HG02852 (cell line): ENCODE results near the gene KISS1R.

Experiments
- ATAC-seq: cut with Tn5 transposase; IDR thresholded peaks from one replicate; pipeline ENCODE4 v1.9.1; 2021; ENCODE audit warnings: mild to moderate bottlenecking, moderate library complexity; ENCODE audit not compliant: unreplicated experiment

The KISS1R gene

DNA sequence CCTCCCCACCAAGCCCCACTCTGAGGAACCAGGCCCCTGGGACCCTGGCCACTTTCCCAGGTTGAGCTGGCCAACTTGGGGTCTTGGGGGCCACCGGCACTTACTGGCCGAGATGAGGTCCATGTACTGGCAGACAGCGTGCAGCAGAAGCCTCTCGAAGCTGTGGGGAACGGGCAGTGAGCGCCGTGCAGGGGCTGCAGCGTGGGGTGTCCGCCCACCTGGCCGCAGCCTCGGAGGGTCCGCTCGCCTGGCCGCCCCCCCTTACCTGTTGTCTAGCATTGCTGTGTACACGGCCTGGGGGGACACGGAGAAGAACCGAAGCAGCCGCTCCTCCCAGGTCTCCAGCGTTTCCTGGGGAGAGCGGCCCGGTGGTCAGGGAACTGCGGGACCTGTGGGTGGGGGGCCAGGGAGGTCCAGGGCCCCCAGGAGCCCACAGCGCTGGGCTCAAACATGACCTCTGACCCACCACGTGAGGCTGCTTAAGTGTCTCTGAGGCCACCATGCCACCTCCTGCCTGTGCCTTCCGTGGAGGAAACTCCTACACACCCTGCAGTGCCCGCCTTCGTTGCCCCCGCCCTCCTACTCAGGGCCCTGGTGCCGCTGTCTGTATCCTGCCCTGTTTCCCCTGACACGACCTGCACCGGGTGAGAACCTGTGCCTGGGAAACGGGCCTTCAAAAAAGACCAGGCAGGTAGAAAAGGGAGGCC is 17.6 kb upstream of the KISS1R start:
- ATAC-seq: no peak

DNA sequence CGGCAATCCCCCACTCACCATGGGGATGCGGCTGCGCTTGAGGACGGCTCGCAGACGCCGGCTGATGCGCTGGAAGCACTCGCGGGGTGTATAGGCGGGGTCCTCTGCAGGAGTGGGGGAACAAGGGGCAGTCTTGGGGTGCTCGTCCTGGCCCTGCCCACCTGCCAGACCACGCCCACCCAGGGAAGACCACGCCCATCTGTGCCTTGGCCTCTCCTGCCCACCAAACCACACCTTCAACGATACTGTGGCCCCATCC is 17.2 kb upstream of the KISS1R start:
- ATAC-seq: no peak

DNA sequence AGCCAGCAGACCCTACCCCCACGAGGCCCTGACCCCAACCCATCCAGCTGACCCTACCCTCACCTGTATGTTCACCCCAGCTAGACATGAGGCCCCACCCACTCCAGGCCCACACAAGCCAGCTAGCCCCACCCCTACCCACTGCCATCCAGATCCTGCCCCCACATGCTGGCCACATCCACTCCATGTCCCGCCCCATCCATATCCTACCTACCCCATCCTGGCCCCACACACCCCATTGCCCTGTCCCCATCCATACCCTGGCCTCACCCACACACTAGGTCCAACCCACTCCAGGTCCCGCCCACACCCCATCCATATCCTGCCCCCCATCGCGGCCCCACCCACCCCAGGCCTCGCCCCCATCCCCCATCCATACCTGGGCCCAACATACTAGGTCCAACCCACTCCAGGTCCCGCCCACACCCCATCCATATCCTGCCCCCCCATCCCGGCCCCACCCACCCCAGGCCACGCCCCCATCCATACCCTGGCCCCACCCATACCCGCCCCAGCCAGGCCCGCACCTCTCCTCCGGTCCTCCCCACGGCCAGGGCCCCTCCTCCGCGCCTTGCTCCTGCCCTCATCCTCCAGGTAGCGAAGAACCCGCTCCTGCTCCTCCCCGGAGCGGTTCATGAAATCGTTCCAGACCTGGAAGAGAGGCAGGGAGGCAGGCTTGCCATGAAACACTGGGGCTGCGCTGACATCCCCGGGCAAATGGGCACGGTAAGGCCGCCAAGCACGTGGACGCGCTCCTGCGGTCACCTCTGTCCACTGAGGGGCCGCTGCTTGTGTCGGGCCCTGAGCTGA is 16.6 kb upstream of the KISS1R start:
- no peak for ATAC-seq

DNA sequence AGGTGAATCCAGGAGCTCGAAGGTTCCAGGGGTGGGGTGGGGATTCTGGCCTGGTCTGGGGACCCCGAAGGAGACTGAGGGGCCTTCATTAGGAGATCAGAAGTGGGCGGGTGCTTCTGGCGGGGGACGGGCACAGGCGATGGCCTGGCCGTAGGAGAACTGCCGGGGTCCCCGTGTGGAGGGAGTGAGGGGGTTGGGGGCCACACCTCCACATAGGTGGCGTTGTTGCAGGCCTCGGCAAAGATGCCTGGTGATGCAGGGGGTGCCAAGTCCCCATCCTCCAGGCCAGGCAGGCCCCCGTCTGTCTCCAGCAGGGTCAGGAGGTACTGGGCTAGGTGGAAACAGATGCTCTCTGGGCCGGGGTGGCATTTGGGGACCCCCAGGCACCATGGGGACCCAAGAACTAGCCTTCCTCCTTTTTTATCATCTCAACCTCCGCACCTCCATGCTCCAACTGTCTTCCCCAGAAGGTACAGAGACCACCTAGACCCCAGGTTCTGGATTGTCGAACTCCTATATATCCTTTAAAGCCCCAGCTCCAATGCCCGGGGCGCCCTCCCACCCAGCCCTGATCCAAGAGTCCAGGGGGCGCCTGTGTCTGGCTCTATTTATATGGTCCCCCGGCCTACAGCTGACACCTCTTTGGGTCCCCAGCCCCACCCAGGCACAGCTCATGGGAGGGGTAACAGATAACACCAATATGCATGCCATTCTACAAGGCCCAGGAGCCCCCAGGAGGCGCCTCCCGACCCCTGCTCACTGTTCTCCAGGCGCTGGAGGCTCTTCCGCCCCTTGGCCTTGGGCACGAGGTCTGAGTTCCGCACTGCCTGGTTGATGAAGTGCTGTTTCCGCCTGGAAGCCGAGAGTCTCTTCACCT is 15.7 kb upstream of the KISS1R start:
- ATAC-seq: no peak

DNA sequence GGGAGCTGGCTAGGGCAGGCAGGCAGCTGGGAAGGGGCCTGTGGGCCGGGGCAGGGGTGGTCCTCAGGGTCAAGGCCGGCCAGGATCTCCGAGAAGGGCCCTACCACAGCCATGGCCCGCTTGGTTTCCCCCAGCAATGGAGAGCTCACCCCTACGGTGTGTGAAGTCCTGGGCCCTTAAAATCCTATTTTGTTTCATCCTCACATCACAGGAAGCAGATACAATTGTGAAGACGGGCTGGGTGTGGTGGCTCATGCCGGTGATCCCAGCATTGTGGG is 15.1 kb upstream of the KISS1R start:
- ATAC-seq: no peak

DNA sequence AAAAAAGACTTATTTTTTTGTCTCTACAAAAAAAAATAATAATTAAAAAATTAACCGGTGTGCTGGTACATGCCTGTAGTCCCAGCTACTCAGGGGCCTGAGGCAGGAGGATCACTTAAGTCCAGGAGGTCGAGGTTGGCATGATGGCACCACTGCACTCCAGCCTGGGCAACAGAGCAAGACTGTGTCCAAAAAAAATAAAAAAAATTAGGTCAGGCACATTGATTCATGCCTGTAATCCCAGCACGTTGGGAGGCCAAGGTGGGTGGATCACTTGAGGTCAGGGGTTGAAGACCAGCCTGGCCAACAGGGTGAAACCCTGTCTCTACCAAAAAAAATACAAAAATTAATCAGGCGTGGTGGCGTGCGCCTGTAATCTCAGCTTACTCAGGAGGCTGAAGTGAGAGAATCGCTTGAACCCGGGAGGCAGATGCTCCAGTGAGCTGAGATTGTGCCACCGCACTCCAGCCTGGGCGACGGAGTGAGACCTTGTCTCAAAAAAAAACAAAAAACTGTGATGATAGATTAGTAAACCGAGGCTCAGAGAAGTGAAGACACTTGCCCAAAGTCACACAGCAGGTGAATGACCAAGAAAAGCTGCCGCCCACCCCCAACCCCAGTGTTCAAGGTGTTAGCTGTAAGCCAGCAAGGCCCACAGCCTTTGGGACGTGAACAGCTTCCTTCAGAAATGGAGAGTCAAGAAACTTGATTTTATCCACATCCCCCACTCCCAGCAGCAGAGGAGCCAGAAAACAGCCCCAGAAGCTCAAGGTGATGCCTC is 14.5 kb upstream of the KISS1R start:
- no peak for ATAC-seq

DNA sequence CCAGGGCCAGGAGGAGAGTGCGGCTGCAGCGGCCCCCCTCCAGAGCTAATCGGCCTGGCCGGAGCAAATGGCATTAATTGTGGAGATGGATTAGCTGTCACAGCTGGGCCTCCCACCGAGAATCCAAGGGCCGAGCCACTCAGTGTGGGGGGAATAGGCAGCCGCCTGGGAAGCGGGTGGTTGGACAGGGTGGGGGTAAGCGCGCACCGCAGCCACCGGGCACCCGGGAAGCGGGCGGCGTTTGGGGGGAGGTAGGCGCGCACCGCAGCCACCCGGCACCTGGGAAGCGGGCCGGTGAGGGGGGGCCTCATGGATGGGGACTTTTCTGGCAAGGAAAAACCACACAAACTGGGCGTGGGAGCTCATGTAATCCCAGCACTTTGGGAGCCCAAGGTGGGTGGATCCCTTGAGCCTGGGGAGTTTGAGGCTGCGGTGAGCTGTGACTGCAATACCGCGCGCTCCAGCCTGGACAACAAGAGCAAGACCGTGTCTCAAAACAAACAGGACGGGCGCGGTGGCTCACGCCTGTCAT is 13.8 kb upstream of the KISS1R start:
- no peak for ATAC-seq

DNA sequence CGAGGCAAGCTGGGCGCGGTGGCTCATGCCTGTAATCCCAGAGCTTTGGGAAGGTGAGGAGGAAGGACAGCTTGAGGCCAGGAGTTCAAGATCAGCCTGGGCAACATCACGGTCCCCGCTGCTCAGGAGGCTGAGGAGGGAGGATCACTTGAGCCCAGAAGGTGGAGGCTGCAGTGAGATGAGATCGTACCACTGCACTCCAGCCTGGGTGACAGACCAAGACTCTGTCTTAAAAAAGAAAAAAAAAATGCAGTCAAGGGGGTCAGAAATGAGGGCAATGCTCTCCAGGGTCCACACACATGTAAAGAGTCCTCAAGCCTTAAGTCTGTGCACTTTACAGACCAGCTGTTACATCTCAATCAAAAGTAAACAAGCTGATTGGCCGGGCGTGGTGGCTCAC is 12.6 kb upstream of the KISS1R start:
- no peak for ATAC-seq

DNA sequence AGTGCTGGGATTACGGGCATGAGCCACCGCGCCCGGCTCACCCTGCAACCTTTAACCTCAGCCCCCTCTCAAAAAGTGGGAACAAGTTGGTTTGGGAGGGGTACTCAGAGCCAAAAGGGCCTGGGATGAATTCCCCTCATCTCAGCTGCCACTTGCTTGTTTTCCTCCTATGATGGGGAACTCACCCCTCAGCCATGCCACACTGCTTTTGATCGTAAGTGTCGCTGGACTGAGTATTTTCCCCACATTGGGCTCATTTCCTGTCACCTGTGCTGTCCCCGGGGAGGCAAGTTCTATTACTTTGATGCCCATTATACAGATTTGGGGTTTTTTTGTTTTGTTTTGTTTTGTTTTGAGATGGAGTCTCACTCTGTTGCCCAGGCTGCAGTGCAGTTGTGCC is 10.7 kb upstream of the KISS1R start:
- no peak for ATAC-seq

DNA sequence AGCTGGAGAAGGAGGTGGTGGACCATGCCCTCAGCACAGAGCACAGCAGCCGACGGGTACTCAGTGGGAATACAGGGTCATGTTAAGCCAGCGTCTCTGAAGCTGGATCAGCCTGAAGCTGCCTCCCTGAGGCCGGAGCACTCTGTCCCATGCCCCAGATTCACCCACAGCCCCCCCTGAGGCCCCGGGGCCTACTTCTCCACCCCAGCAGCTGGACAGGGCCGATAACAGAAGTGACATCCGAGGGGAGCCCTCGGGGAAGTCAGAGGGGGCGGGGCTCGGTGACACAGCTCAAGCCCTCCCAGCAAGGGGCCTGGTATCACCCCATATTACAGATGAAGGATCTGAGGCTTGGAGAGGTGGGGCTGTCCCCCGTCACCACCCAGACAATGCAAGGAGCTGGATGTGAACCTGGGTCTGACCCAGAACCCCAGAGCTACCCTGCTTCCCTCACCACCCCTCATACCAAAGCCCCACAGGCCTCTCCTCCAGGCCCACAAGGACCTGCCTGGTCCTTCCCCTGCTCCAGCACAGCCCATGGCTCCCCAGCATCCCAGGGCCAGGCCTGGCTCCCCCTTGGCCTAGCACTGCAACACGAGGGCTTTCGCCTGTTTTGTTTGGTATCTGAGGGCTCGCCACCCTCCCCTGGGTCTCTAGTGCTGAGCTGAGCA is 9.8 kb upstream of the KISS1R start:
- no peak for ATAC-seq

DNA sequence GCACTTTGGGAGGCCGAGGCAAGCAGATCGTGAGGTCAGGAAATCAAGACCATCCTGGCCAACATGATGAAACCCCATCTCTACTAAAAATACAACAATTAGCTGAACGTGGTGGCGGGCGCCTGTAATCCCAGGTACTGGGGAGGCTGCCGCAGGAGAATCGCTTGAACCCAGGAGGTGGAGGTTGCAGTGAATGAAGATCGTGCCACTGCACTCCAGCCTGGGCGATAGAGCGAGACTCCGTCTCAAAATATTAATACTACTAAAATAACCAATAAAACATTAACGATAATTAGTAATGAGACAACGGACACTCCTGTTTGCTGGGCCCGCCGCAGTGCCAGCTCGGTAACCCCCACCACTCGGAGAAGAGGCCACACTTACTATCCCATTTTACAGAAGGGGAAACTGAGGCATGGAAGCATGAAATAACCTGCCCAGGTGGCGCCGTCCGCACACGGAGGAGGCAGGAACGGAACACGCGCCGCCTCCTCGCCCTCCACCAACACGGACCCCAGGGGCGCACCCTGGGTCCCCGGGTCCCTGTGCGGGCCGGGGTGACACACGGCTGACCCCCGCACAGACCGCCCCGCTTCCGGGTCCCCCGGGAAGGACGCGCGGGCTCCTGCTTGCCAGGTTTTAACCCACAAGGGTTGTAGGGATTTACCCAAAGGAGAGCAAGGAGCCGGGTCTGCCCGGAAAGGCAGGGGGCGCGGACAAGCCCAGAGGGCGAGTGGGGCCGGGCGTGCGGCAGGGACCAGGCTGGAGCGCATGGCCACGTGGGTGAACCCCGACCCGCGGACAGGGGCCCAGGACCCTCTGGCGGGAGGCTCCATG is 5.7 kb upstream of the KISS1R start:
- ATAC-seq: no peak

DNA sequence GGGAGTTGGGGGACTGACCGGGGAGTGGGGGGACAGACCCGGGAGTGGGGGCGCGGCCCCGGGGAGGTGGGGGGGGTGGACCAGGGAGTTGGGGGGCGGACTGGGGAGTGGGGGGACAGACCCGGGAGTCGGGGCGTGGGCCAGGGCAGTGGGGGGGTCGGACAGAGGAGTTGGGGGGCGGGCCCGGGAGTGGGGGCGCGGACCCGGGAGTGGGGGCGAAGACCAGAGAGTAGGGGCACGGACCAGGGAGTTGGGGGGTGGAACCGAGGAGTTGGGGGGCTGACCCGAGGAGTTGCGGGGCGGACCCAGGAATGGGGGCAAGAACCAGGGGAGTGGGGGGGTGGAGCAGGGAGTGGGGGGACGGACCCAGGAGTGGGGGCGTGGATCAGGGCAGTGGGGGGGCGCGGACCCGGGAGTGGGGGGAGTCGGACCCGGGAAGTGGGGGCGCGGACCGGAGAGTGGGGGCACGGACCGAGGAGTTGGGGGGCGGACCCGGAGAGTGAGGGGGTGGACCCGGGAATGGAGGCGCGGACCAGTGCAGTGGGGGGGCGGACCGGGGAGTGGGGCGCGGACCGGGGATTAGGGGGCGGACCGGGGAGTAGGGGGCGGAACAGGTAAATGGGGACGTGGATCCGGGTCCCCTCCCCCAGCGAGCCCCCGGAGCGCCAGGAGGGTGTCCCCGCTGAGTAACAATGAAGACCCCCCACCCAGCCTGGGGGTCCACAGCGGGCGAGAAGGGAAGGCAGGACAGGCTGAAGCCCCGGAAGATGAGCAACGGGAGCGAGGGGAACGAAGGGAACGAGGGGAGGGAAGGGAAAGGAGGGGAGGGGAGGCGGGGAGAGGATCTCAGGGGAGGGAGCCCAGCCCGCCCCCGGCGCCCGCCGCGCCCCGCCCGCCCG is 4.7 kb upstream of the KISS1R start:
- ATAC-seq: peak; percentile 6

DNA sequence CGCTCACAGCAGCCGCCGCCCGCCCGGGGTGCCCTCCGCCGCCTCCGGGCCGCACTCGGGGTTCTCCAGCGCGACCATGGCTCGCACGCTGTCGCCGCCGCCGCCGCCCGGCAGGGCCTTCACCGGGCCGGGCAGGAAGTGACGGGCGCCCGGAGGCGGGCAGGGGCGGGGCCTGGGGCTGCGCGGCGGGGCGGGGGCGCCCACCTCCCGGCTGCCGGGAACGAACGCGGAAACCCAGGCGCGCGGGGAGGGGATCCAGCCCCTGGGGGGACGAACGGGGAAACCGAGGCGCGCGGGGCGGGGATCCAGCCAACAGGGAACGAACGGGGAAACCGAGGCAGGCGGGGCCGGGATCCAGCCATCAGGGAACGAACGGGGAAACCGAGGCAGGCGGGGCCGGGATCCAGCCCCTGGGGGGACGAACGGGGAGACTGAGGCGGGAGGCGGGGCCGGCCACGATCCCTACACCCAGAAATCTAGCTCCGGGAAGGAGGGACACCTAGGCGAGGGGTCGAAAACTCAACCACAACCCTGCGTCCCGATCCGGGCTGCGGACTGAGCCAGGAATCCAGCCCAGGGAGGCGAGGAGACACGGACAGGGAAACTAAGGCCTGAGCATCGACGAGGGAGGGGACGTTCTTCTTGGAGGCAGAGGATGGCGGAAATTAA is 3.9 kb upstream of the KISS1R start, which contains the start of gene R3HDM4:
Gene R3HDM4 (minus strand): TSS at position 140 of the 669 bp plus-strand sequence. CDS start 62 bp downstream, at position 78.
- ATAC-seq: peak; percentile 51

DNA sequence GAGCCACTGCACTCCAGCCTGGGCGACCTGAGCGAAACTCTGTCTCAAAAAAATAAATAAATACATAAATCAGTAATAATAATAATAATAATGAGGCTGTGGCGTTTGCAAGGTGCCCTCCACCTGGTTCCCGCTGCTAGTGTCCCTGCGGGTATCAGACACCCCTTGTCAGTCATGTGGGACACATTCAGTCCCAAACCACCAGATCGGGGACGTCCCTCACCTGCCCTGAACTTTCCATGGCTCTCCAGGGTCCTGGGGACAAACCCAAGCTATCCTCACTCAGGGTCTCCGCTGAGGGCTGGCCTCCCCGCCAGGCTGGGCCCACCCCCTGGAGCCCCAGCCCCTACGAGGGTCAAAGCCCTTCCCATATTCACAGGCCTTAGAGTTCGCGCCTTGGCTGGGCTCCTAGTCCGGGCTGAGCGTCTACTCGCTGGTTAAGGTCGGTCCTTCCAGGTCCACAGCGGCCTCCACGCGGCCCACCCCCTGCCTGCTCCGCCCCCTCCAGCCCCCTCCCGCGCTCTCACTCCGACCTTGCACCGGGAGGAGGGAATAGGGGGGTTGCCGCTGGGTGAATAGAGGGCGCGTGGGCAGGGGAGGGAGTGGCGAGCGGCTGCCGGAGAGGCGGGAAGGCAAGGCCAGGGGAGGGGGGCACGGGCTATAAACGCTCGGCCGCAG is 349 bp upstream of the KISS1R start:
- no peak for ATAC-seq

DNA sequence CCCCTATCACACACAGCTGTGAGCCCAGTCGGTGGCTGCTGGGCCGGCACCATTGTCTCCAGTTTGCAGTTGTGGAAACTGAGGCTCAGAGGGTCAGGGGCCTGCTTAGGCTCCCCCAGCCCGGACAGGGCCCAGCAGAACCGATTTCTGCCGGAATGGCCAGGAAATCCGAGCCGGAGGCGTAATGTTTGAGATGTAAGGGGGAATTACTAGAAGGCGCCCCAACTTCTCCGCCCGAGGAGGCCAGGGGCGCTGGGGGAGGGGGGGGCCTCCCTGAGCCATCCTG is 962 bp downstream of the KISS1R start:
- no peak for ATAC-seq

DNA sequence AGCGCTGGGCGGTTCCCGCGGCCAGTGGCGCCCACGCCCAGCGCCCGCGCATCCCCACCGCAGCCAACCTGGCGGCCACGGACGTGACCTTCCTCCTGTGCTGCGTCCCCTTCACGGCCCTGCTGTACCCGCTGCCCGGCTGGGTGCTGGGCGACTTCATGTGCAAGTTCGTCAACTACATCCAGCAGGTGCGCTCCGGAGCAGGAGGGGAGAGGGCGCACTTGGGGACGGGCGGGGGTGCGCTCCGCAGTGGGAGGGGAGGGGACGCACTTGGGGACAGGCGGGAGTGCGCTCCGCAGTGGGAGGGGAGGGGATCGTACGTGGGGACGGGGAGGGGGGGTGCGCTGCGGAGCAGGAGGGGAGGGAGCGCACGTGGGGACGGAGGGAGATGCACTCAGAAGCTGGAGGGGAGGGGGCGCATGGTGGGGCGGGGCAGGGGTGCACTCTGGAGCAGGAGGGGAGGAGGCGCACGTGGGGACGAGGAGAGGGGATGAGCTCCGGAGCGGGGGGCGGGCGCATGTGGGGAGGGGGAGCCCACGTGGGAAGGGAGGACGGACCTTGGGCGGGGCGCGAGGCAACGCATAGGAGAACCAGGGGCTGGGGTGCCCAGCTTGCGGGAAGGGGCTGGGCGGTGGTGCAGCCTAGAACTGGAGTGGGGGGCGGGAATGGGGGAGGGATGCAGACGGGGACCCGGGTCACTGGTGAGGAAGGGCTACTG is 1.5 kb downstream of the KISS1R start:
- ATAC-seq: no peak
